ENCODE data around the gene KLHL3. TPM values are rescaled to one million over a fixed set of nuclear protein-coding genes. Genes with fewer than 3 reads are reported as not detected.

Gene KLHL3
- total and polyA plus RNA-seq, 9 of the 15 experiments (the other 6 are each of a cell fraction or from before 2014, with no cell fraction given): under 0.01 to 1.5 (median 0.22) TPM

- TF ChIP-seq POLR3A (IDR thresholded peaks at IDR 0.05; ENCODE audit: borderline replicate concordance, extremely low read depth, insufficient read depth, insufficient read length) (no peak), ZNF263 (CRISPR knock-in tag; IDR thresholded peaks at IDR 0.05; ENCODE audit: borderline replicate concordance) (no peak), ILK (tag; IDR thresholded peaks at IDR 0.05; ENCODE audit: borderline replicate concordance, low read depth) (no peak), CEBPZ (IDR thresholded peaks at IDR 0.05; ENCODE audit: borderline replicate concordance, low read depth, low read length) (no peak), HDAC8 (tag; IDR thresholded peaks at IDR 0.05) (no peak), HMG20A (CRISPR knock-in tag; conservative IDR thresholded peaks at IDR 0.05) (no peak), MXI1 (IDR thresholded peaks at IDR 0.05; ENCODE audit: low read depth, low read length) (no peak), CREB1 (IDR thresholded peaks at IDR 0.05) (peak; percentile 88), CREB1 (CRISPR knock-in tag; IDR thresholded peaks at IDR 0.05) (peak; percentile 90), CBX2 (IDR thresholded peaks at IDR 0.05; ENCODE audit: insufficient read depth, low read length, poor library complexity, severe bottlenecking) (no peak), ZNF384 (IDR thresholded peaks at IDR 0.05; ENCODE audit: low read depth, low read length) (no peak), MYNN (IDR thresholded peaks at IDR 0.05) (no peak), MYNN (CRISPR knock-in tag; IDR thresholded peaks at IDR 0.05) (no peak), CEBPG (CRISPR knock-in tag; IDR thresholded peaks at IDR 0.05) (no peak), CEBPG (tag; conservative IDR thresholded peaks at IDR 0.05 in 1 of 2, IDR thresholded peaks at IDR 0.05 in 1 of 2) (no peak), NONO (IDR thresholded peaks at IDR 0.05; ENCODE audit: low read depth in 2 of 2, low read length in 1 of 2) (0 out of 4 replicates have a peak, but pooled peaks of 1 of the 2 experiments have one; percentile 7), VEZF1 (CRISPR knock-in tag; IDR thresholded peaks at IDR 0.05) (peak; percentile 91), ZNF134 (CRISPR knock-in tag; conservative IDR thresholded peaks at IDR 0.05) (no peak), ZBTB12 (CRISPR knock-in tag; IDR thresholded peaks at IDR 0.05) (peak; percentile 78)
Observed at GRCh38 chr5:137754188-137754960, 18.5 kb upstream of the KLHL3 start, which contains the start of gene HNRNPA0 (continued).
